HepG2 (cell line): Measurements from ENCODE around the gene TMEM95. TPM values are rescaled to one million over a fixed set of nuclear protein-coding genes. Genes with fewer than 3 reads are reported as not detected.
A peak's percentile ranks its signal among the peaks of the same experiment; 100 is the strongest.

Source experiments
- ARNT2 ChIP-seq: sonication (generic); formaldehyde crosslinking; IDR thresholded peaks from 2 replicates; pipeline ENCODE4 v1.8.0; 2022; ENCODE audit warnings: mild to moderate bottlenecking, low read depth, missing genetic modification reagents, moderate library complexity
- ATF7 ChIP-seq, 2 experiments: fragments of 450-650 bp in 1 of 2; sonication (generic) in 1 of 2; formaldehyde crosslinking in 1 of 2; IDR thresholded peaks; 2 replicates each; pipeline versions ENCODE4 v1.4.0 to v1.6.1; 2016 to 2020; ENCODE audit warnings: antibody characterized with exemption in 1 of 2, mild to moderate bottlenecking in 1 of 2, missing genetic modification reagents in 1 of 2
- BRD4 ChIP-seq: sonication (generic); formaldehyde crosslinking; IDR thresholded peaks from 2 replicates; pipeline ENCODE4 v1.4.0; 2020; ENCODE audit warnings: missing genetic modification reagents
- CHD2 ChIP-seq: IDR thresholded peaks from 2 replicates; pipeline ENCODE4 v1.6.1; 2011; ENCODE audit warnings: low read depth, low read length, improper control_type of control experiment
- FOXA1 ChIP-seq, 2 experiments: fragments of 450-650 bp in 1 of 2; sonication (generic) in 1 of 2; formaldehyde crosslinking in 1 of 2; IDR thresholded peaks; 2 replicates each; pipeline versions ENCODE4 v1.4.0 to v1.6.1; 2016 to 2020; ENCODE audit warnings: missing genetic modification reagents in 1 of 2
- JARID2 ChIP-seq: sonication (generic); formaldehyde crosslinking; IDR thresholded peaks from 2 replicates; pipeline ENCODE4 v1.8.1; 2023; ENCODE audit warnings: missing genetic modification reagents, inconsistent platforms; ENCODE audit not compliant: insufficient replicate concordance
- JDP2 ChIP-seq: sonication (generic); formaldehyde crosslinking; IDR thresholded peaks from 2 replicates; pipeline ENCODE4 v1.8.1; 2022; ENCODE audit warnings: missing genetic modification reagents, borderline replicate concordance
- JUN ChIP-seq: sonication (generic); formaldehyde crosslinking; IDR thresholded peaks from 2 replicates; pipeline ENCODE4 v1.4.0; 2020; ENCODE audit warnings: mild to moderate bottlenecking, missing genetic modification reagents
- MAF1 ChIP-seq: sonication (generic); formaldehyde crosslinking; IDR thresholded peaks from 2 replicates; pipeline ENCODE4 v1.5.0; 2020; ENCODE audit warnings: missing genetic modification reagents, borderline replicate concordance
- MAFF ChIP-seq: IDR thresholded peaks from 2 replicates; pipeline ENCODE4 v1.6.1; 2011; ENCODE audit warnings: low read depth, low read length, improper control_type of control experiment
- SP4 ChIP-seq: sonication (generic); formaldehyde crosslinking; IDR thresholded peaks from 2 replicates; pipeline ENCODE4 v1.8.1; 2023; ENCODE audit warnings: mild to moderate bottlenecking, missing genetic modification reagents
- SRY ChIP-seq: sonication (generic); formaldehyde crosslinking; IDR thresholded peaks from 2 replicates; pipeline ENCODE4 v1.8.0; 2022; ENCODE audit warnings: mild to moderate bottlenecking, missing genetic modification reagents
- THAP11 ChIP-seq: IDR thresholded peaks from 2 replicates; pipeline ENCODE4 v1.6.1; 2016; ENCODE audit warnings: missing biosample characterization, missing genetic modification reagents
- XRCC5 ChIP-seq: fragments of 200-400 bp; formaldehyde crosslinking; optimal IDR thresholded peaks from 2 replicates; pipeline ENCODE3; 2017; ENCODE audit warnings: mild to moderate bottlenecking, low read length
- YEATS2 ChIP-seq: sonication (generic); formaldehyde crosslinking; IDR thresholded peaks from 2 replicates; pipeline ENCODE4 v1.4.0; 2020; ENCODE audit warnings: missing genetic modification reagents, borderline replicate concordance
- ZBTB38 ChIP-seq: sonication (generic); formaldehyde crosslinking; IDR thresholded peaks from 2 replicates; pipeline ENCODE4 v1.5.1; 2020; ENCODE audit warnings: mild to moderate bottlenecking, missing genetic modification reagents
- ZNF335 ChIP-seq: sonication (generic); formaldehyde crosslinking; IDR thresholded peaks from 2 replicates; pipeline ENCODE4 v1.4.0; 2020; ENCODE audit warnings: missing genetic modification reagents
- ZNF44 ChIP-seq: sonication (generic); formaldehyde crosslinking; IDR thresholded peaks from 2 replicates; pipeline ENCODE4 v1.5.1; 2020; ENCODE audit warnings: mild to moderate bottlenecking, missing genetic modification reagents
- ZNF552 ChIP-seq: sonication (generic); formaldehyde crosslinking; IDR thresholded peaks from 2 replicates; pipeline ENCODE4 v1.9.0; 2022; ENCODE audit warnings: missing genetic modification reagents, mild to moderate bottlenecking, borderline replicate concordance
- ZNF878 ChIP-seq: sonication (generic); formaldehyde crosslinking; IDR thresholded peaks from 2 replicates; pipeline ENCODE4 v1.8.1; 2023; ENCODE audit warnings: mild to moderate bottlenecking, missing genetic modification reagents, moderate library complexity
- ZSCAN12 ChIP-seq: sonication (generic); formaldehyde crosslinking; IDR thresholded peaks from 2 replicates; pipeline ENCODE4 v1.9.0; 2021; ENCODE audit warnings: mild to moderate bottlenecking, missing genetic modification reagents
- polyA plus RNA-seq, 8 experiments: library from polyadenylated mRNA; depleted of rRNA in 3 of 8; stranded (reverse) in 7 of 8; unstranded in 1 of 8; fragments of >200 nt; fragmentation: Illumina TruSeq in 4 of 8; extraction: Trizol in 4 of 8; gene quantifications; 2 replicates each; pipeline versions ENCODE4 v1.2.1 to v1.2.3, GENCODE V29; 2011 to 2016; ENCODE audit warnings: low read depth in 4 of 8, missing spikeins in 1 of 8, mixed read lengths in 1 of 8; ENCODE audit not compliant: insufficient read depth in 1 of 8
- total RNA-seq, 5 experiments: library from RNA; depleted of rRNA; stranded (reverse); fragments of >200 nt; fragmentation: Illumina TruSeq; extraction: Trizol; gene quantifications; 2 replicates each; pipeline ENCODE4 v1.2.3, GENCODE V29; 2016; ENCODE audit warnings: low read depth in 1 of 5
- TF ChIP-seq, protein P1 (sequence below): sonication (generic); formaldehyde crosslinking; IDR thresholded peaks from 2 replicates; pipeline ENCODE4 v1.5.0; 2020; ENCODE audit warnings: missing genetic modification reagents
- TF ChIP-seq, protein P2 (sequence below): sonication (generic); formaldehyde crosslinking; IDR thresholded peaks from 2 replicates; pipeline ENCODE4 v1.4.0; 2020; ENCODE audit warnings: missing genetic modification reagents
- TF ChIP-seq, protein P3 (sequence below): IDR thresholded peaks from 2 replicates; pipeline ENCODE4 v1.6.1; 2018; ENCODE audit warnings: missing genetic modification reagents
- TF ChIP-seq, protein P4 (sequence below): sonication (generic); formaldehyde crosslinking; IDR thresholded peaks from 2 replicates; pipeline ENCODE4 v1.4.0; 2020; ENCODE audit warnings: mild to moderate bottlenecking, missing genetic modification reagents

Gene TMEM95
- total and polyA plus RNA-seq, 2 of the 13 experiments (the other 11 are each of a cell fraction or from before 2014, with no cell fraction given), result not detected

DNA sequence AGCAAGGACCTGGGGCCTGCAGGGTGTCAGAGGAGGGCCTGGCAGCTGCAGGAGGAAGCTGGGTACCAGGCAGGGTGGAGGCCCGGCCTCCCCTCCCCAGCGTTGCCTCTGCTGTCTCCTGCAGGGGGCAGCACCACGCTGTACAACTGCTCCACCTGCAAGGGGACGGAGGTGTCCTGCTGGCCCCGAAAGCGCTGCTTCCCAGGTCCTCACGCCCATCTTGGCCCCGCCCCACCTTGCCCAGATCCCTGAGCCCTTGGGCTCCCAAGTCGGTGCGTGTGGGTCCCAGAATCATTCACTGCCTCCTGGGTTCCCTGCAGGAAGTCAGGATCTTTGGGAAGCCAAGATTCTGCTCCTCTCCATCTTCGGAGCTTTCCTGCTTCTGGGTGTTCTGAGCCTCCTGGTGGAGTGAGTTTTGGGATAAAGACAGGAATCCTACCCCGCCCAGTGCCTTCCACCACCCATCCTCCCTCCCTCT lies 1.2 kb downstream of the TMEM95 start (continued):
- TF ChIP-seq ZSCAN12 (CRISPR knock-in tag) (no peak), JARID2 (CRISPR knock-in tag) (no peak), XRCC5 (peak; percentile 88), MAFF (no peak), ZNF335 (CRISPR knock-in tag) (no peak), MAF1 (no peak), FOXA1 (IDR thresholded peaks at IDR 0.05) (no peak), FOXA1 (CRISPR knock-in tag; IDR thresholded peaks at IDR 0.05) (peak; percentile 17; the same call in 1 of the 2 replicates), SRY (CRISPR knock-in tag) (no peak), CHD2 (no peak), ZBTB38 (peak; percentile 74), JUN (CRISPR knock-in tag) (no peak), ARNT2 (CRISPR knock-in tag) (no peak), JDP2 (CRISPR knock-in tag) (no peak), BRD4 (CRISPR knock-in tag) (no peak), ZNF44 (CRISPR knock-in tag) (no peak), ZNF878 (no peak), ATF7 (IDR thresholded peaks at IDR 0.05) (no peak), ATF7 (CRISPR knock-in tag; IDR thresholded peaks at IDR 0.05) (no peak), YEATS2 (CRISPR knock-in tag) (peak; percentile 53; the same call in 1 of the 2 replicates), ZNF552 (CRISPR knock-in tag) (no peak), SP4 (peak; percentile 42; the same call in 1 of the 2 replicates), THAP11 (peak; percentile 81)
- TF ChIP-seq, protein P1, sequence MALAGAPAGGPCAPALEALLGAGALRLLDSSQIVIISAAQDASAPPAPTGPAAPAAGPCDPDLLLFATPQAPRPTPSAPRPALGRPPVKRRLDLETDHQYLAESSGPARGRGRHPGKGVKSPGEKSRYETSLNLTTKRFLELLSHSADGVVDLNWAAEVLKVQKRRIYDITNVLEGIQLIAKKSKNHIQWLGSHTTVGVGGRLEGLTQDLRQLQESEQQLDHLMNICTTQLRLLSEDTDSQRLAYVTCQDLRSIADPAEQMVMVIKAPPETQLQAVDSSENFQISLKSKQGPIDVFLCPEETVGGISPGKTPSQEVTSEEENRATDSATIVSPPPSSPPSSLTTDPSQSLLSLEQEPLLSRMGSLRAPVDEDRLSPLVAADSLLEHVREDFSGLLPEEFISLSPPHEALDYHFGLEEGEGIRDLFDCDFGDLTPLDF (CRISPR knock-in tag), result no peak
- TF ChIP-seq, protein P2, sequence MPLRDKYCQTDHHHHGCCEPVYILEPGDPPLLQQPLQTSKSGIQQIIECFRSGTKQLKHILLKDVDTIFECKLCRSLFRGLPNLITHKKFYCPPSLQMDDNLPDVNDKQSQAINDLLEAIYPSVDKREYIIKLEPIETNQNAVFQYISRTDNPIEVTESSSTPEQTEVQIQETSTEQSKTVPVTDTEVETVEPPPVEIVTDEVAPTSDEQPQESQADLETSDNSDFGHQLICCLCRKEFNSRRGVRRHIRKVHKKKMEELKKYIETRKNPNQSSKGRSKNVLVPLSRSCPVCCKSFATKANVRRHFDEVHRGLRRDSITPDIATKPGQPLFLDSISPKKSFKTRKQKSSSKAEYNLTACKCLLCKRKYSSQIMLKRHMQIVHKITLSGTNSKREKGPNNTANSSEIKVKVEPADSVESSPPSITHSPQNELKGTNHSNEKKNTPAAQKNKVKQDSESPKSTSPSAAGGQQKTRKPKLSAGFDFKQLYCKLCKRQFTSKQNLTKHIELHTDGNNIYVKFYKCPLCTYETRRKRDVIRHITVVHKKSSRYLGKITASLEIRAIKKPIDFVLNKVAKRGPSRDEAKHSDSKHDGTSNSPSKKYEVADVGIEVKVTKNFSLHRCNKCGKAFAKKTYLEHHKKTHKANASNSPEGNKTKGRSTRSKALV (CRISPR knock-in tag), result no peak
- TF ChIP-seq, protein P3, sequence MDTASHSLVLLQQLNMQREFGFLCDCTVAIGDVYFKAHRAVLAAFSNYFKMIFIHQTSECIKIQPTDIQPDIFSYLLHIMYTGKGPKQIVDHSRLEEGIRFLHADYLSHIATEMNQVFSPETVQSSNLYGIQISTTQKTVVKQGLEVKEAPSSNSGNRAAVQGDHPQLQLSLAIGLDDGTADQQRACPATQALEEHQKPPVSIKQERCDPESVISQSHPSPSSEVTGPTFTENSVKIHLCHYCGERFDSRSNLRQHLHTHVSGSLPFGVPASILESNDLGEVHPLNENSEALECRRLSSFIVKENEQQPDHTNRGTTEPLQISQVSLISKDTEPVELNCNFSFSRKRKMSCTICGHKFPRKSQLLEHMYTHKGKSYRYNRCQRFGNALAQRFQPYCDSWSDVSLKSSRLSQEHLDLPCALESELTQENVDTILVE, result peak; percentile 50; the same call in 1 of the 2 replicates
- TF ChIP-seq, protein P4, sequence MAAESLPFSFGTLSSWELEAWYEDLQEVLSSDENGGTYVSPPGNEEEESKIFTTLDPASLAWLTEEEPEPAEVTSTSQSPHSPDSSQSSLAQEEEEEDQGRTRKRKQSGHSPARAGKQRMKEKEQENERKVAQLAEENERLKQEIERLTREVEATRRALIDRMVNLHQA (CRISPR knock-in tag), result no peak
